ENCODE data around the gene ADAMTS3.

ADAMTS3 gene

DNA sequence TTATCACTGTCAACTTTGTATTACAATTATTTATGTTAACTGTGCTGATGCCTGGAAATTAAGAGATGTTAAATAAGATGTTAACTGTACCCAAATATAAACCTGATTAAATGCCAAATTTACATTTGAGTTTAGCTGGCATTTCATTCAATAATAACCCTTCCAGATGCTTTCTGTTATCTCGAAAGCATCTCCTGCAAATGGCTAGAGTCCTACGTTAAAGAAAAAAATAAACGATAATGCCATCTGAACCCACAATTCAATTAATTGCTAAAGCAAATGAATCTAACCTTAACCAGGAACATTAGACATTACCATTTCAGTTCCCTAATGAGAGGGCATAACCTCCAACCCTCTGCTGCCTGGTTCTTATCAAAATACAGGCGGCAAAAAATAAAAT is 145.0 kb downstream of the ADAMTS3 start:
- H3K27ac ChIP-seq, result no peak overlapping the region
- no peaks in the 10 kb centered on the region for H3K27me3 ChIP-seq (ENCODE audit: insufficient read depth, low read depth)
- no peak overlapping the region for H3K4me2 ChIP-seq
- no peaks in the 10 kb centered on the region for H4K20me1 ChIP-seq (ENCODE audit: insufficient read depth)
- H3K4me3 ChIP-seq (IDR thresholded peaks at IDR 0.05; ENCODE audit: insufficient read depth, low read depth, low read length), result no peak overlapping the region
- H2AFZ ChIP-seq (ENCODE audit: low read depth), result no peak overlapping the region
- H3K36me3 ChIP-seq (ENCODE audit: insufficient read depth), result no peaks in the 10 kb centered on the region
- no peak overlapping the region for H3K9ac ChIP-seq
- no peaks in the 10 kb centered on the region for H3K4me1 ChIP-seq (ENCODE audit: low read depth, poor library complexity, severe bottlenecking)
- TF ChIP-seq, protein P1, sequence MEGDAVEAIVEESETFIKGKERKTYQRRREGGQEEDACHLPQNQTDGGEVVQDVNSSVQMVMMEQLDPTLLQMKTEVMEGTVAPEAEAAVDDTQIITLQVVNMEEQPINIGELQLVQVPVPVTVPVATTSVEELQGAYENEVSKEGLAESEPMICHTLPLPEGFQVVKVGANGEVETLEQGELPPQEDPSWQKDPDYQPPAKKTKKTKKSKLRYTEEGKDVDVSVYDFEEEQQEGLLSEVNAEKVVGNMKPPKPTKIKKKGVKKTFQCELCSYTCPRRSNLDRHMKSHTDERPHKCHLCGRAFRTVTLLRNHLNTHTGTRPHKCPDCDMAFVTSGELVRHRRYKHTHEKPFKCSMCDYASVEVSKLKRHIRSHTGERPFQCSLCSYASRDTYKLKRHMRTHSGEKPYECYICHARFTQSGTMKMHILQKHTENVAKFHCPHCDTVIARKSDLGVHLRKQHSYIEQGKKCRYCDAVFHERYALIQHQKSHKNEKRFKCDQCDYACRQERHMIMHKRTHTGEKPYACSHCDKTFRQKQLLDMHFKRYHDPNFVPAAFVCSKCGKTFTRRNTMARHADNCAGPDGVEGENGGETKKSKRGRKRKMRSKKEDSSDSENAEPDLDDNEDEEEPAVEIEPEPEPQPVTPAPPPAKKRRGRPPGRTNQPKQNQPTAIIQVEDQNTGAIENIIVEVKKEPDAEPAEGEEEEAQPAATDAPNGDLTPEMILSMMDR (conservative IDR thresholded peaks at IDR 0.05; ENCODE audit: low read depth, low read length), result no peak
- no peaks in the 10 kb centered on the region for H3K79me2 ChIP-seq (ENCODE audit: insufficient read depth, low read depth)

DNA sequence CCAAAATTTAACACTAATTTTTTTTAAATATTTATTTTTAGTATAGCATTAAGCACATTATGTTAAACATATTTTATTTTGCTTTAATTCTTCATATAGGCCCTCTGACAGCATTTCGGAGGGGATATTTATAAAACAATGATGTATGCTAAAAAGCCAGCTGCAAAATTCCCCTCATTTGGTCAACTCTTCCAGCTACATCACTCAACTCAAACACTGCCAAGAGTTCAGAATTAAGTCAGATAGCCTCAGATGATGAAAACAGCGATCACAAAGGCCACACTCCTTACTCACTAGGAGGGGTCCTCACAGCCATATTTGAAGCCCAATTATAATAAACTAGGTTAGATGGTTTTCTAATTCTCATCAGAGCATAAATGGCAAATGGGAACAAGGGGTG is 146.6 kb downstream of the ADAMTS3 start:
- no peaks in the 10 kb centered on the region for H4K20me1 ChIP-seq (ENCODE audit: insufficient read depth)
- H3K79me2 ChIP-seq (ENCODE audit: insufficient read depth, low read depth), result no peaks in the 10 kb centered on the region
- no peaks in the 10 kb centered on the region for H3K36me3 ChIP-seq (ENCODE audit: insufficient read depth)
- H3K9ac ChIP-seq, result no peak overlapping the region
- H3K4me1 ChIP-seq (ENCODE audit: low read depth, poor library complexity, severe bottlenecking), result no peaks in the 10 kb centered on the region
- no peak overlapping the region for H3K4me3 ChIP-seq (IDR thresholded peaks at IDR 0.05; ENCODE audit: insufficient read depth, low read depth, low read length)
- no peak overlapping the region for H3K4me2 ChIP-seq
- TF ChIP-seq, protein P1 (conservative IDR thresholded peaks at IDR 0.05; ENCODE audit: low read depth, low read length), result no peak
- H3K27me3 ChIP-seq (ENCODE audit: insufficient read depth, low read depth), result no peaks in the 10 kb centered on the region
- H3K27ac ChIP-seq, result no peak overlapping the region
- H2AFZ ChIP-seq (ENCODE audit: low read depth), result no peak overlapping the region

DNA sequence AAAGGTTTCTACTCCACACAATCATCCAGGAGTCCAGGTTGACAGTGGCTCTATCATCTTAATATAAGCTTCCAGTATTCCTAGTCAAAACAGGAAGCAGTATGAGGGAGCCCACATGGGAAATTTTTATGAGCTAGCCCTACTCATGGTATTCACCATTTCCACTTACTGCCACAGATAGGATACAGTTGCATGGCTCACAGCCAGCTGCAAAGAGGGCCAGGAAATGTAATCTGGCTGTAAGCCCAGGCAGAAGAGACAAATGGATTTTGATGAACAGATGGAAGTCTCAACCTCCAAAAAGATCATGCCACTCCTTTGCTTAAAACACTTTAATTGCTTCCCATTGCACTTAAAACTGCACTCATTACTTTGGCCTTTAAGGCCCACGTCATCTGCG is 150.6 kb downstream of the ADAMTS3 start:
- no peaks in the 10 kb centered on the region for H3K36me3 ChIP-seq (ENCODE audit: insufficient read depth)
- no peaks in the 10 kb centered on the region for H3K4me1 ChIP-seq (ENCODE audit: low read depth, poor library complexity, severe bottlenecking)
- no peaks in the 10 kb centered on the region for H3K79me2 ChIP-seq (ENCODE audit: insufficient read depth, low read depth)
- no peaks in the 10 kb centered on the region for H4K20me1 ChIP-seq (ENCODE audit: insufficient read depth)
- H2AFZ ChIP-seq (ENCODE audit: low read depth), result no peak overlapping the region
- TF ChIP-seq, protein P1 (conservative IDR thresholded peaks at IDR 0.05; ENCODE audit: low read depth, low read length), result no peak
- H3K4me2 ChIP-seq, result no peak overlapping the region
- H3K9ac ChIP-seq, result no peak overlapping the region
- H3K4me3 ChIP-seq (IDR thresholded peaks at IDR 0.05; ENCODE audit: insufficient read depth, low read depth, low read length), result no peak overlapping the region
- no peaks in the 10 kb centered on the region for H3K27me3 ChIP-seq (ENCODE audit: insufficient read depth, low read depth)
- H3K27ac ChIP-seq, result no peak overlapping the region

DNA sequence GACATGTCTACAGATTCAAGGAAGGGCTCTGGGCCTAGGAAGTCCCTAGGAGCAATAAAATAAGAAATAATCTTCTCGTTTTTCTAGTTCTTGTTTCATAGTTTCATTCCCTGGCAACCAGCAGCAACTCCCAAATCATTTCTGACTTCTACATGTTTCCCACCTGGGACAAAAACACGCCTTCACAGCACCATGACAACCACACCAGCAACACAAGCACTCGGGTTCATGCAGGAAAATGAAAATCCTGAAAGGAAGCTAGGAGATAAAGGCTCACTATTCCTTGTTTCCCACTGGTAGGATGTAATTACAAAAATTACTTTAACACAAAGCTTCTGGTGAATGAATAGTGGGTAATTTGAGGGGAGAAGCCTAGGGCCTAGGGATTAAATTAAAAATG is 158.9 kb downstream of the ADAMTS3 start:
- H2AFZ ChIP-seq (ENCODE audit: low read depth), result no peak overlapping the region
- no peaks in the 10 kb centered on the region for H4K20me1 ChIP-seq (ENCODE audit: insufficient read depth)
- TF ChIP-seq, protein P1 (conservative IDR thresholded peaks at IDR 0.05; ENCODE audit: low read depth, low read length), result no peak
- no peaks in the 10 kb centered on the region for H3K27me3 ChIP-seq (ENCODE audit: insufficient read depth, low read depth)
- no peak overlapping the region for H3K9ac ChIP-seq
- no peaks in the 10 kb centered on the region for H3K4me1 ChIP-seq (ENCODE audit: low read depth, poor library complexity, severe bottlenecking)
- H3K36me3 ChIP-seq (ENCODE audit: insufficient read depth), result no peaks in the 10 kb centered on the region
- no peak overlapping the region for H3K4me3 ChIP-seq (IDR thresholded peaks at IDR 0.05; ENCODE audit: insufficient read depth, low read depth, low read length)
- no peak overlapping the region for H3K27ac ChIP-seq
- no peak overlapping the region for H3K4me2 ChIP-seq
- H3K79me2 ChIP-seq (ENCODE audit: insufficient read depth, low read depth), result no peaks in the 10 kb centered on the region
